Body of pancreas (tissue), 4 donors: ENCODE data around the gene CEBPG.

Experiments
- POLR2A ChIP-seq, 3 donors: fragments of 450-650 bp; IDR thresholded peaks; one replicate each; pipeline ENCODE4 v1.6.1; 2016; ENCODE audit warnings: antibody characterized with exemption in 3 of 3, mild to moderate bottlenecking in 2 of 3
- TF ChIP-seq, protein P1 (sequence below), 7 experiments: fragments of 450-650 bp in 4 of 7; fragments of 200-600 bp in 3 of 7; sonication (generic) in 3 of 7; IDR thresholded peaks; one replicate each; pipeline ENCODE4 v1.5.1; 2016 to 2019; ENCODE audit warnings: antibody characterized with exemption in 7 of 7

DNA sequence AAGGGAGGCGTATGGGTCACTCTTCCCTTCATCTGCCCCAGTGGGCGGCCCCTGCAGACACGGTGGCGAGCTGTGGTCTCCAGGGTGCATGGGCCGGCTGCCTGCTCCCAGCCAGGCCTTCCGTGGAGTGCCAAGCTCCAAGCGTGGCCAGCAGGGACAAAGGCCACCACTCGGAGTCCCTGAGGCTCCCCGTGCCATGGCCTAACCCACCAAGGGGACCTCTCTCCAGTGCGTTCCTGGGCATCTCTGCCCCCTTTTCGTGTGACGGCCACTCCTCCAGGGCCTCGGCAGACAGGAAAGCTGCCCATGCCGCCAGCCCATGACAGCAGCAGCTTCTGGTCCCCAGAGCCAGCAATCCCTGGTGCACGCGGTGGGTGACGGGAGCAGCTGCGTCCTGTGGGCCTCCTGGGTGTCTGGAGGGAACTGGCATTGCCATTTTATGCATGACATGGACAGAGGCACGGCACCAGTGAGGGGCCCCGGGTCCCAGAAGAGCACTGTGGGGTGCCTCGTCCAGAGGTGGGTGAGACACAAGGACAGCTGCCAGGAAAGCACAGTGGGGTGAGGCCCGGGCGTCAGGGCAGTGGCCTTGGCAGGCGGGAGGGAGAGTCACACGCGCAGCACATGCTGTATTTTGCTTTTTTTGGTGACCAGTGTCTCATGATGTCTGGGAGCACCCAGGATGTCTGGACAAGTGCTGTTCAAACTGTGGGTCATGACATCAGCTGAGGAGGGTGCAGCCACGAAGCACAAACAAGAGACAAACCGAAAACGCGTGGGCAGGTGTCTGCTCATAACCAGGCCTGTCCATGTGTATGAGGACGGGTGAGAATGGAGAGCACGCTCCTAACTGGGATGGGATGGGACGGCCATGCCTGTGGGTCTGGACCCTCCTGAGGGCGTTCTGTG, 32.3 kb downstream of the CEBPG start:
- TF ChIP-seq, protein P1, sequence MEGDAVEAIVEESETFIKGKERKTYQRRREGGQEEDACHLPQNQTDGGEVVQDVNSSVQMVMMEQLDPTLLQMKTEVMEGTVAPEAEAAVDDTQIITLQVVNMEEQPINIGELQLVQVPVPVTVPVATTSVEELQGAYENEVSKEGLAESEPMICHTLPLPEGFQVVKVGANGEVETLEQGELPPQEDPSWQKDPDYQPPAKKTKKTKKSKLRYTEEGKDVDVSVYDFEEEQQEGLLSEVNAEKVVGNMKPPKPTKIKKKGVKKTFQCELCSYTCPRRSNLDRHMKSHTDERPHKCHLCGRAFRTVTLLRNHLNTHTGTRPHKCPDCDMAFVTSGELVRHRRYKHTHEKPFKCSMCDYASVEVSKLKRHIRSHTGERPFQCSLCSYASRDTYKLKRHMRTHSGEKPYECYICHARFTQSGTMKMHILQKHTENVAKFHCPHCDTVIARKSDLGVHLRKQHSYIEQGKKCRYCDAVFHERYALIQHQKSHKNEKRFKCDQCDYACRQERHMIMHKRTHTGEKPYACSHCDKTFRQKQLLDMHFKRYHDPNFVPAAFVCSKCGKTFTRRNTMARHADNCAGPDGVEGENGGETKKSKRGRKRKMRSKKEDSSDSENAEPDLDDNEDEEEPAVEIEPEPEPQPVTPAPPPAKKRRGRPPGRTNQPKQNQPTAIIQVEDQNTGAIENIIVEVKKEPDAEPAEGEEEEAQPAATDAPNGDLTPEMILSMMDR (IDR thresholded peaks at IDR 0.05), result no peak
- no peak for TF ChIP-seq POLR2A (IDR thresholded peaks at IDR 0.05)
